SK-N-SH (cell line): ENCODE data around the gene HDAC8. TPM values are rescaled to one million over a fixed set of nuclear protein-coding genes. Genes with fewer than 3 reads are reported as not detected.

Experiments
- CTCF ChIA-PET: fragments of 300-600, 350-600 bp; formaldehyde crosslinking; extraction: SDS; loops from one replicate; lab custom pipeline; 2021; lab: Yijun Ruan, JAX
- POLR2A ChIA-PET: fragments of 350-600 bp; sonication (Branson Sonifier 250); formaldehyde crosslinking; extraction: SDS; loops from one replicate; lab custom pipeline; 2020; ENCODE audit warnings: antibody characterized with exemption, inconsistent platforms; lab: Yijun Ruan, JAX
- DNase-seq: peaks from one replicate; pipeline ENCODE4 v3.0.0; 2012
- H2AFZ ChIP-seq: fragments of 200-600 bp; sonication (generic); 2 replicates; pipeline ENCODE4 v1.8.1; 2016; ENCODE audit warnings: antibody characterized with exemption, mild to moderate bottlenecking, low read depth
- H3F3A ChIP-seq: fragments of 200-600 bp; sonication (generic); replicated peaks from 2 replicates; pipeline ENCODE3; 2016; ENCODE audit warnings: antibody characterized with exemption, mild to moderate bottlenecking; ENCODE audit not compliant: insufficient read depth
- H3K27ac ChIP-seq, 2 experiments: fragments of 200-500 bp in 1 of 2; fragments of 200-600 bp in 1 of 2; sonication (Bioruptor generic) in 1 of 2; sonication (generic), shearing (Covaris generic) in 1 of 2; 2 replicates each; pipeline versions ENCODE4 v1.5.1 to v1.6.1; 2014 to 2016; ENCODE audit warnings: low read depth in 2 of 2, inconsistent platforms in 1 of 2, low read length in 1 of 2, mild to moderate bottlenecking in 1 of 2, mixed read lengths in 1 of 2
- H3K27me3 ChIP-seq: fragments of 200-600 bp; sonication (generic), shearing (Covaris generic); 2 replicates; pipeline ENCODE4 v1.6.1; 2016; ENCODE audit warnings: mixed run types; ENCODE audit not compliant: insufficient read depth
- H3K36me3 ChIP-seq, 2 experiments: fragments of 200-500 bp in 1 of 2; fragments of 200-600 bp in 1 of 2; sonication (Bioruptor generic) in 1 of 2; sonication (generic) in 1 of 2; replicated peaks in 1 of 2; 2 replicates each; pipeline versions ENCODE3 to v1.5.1; 2014 to 2016; ENCODE audit warnings: low read length in 1 of 2, mild to moderate bottlenecking in 1 of 2; ENCODE audit not compliant: insufficient read depth in 2 of 2, control insufficient read depth in 1 of 2
- H3K4me1 ChIP-seq, 2 experiments: fragments of 200-500 bp in 1 of 2; fragments of 200-600 bp in 1 of 2; sonication (Bioruptor generic) in 1 of 2; sonication (generic), shearing (Covaris generic) in 1 of 2; 2 replicates each; pipeline versions ENCODE4 v1.5.1 to v1.6.1; 2014 to 2016; ENCODE audit warnings: low read depth in 1 of 2, low read length in 1 of 2, mixed run types in 1 of 2; ENCODE audit not compliant: insufficient read depth in 2 of 2, control insufficient read depth in 1 of 2
- H3K4me2 ChIP-seq: fragments of 200-600 bp; sonication (generic), shearing (Covaris generic); 2 replicates; pipeline ENCODE4 v1.6.1; 2017; ENCODE audit warnings: mixed run types
- H3K4me3 ChIP-seq, 2 experiments: fragments of 200-500 bp in 1 of 2; fragments of 200-600 bp in 1 of 2; sonication (Bioruptor generic) in 1 of 2; sonication (generic), shearing (Covaris generic) in 1 of 2; 2 replicates each; pipeline versions ENCODE4 v1.5.1 to v1.8.1; 2014 to 2016; ENCODE audit warnings: low read depth in 2 of 2, inconsistent platforms in 1 of 2, low read length in 1 of 2, mild to moderate bottlenecking in 1 of 2, mixed read lengths in 1 of 2, moderate library complexity in 1 of 2
- H3K79me2 ChIP-seq: fragments of 200-600 bp; sonication (generic); 2 replicates; pipeline ENCODE4 v1.8.1; 2017; ENCODE audit warnings: mild to moderate bottlenecking; ENCODE audit not compliant: insufficient read depth
- H3K9ac ChIP-seq: fragments of 200-600 bp; sonication (generic); 2 replicates; pipeline ENCODE4 v1.6.1; 2017; ENCODE audit warnings: mixed run types
- H3K9me2 ChIP-seq: fragments of 200-600 bp; sonication (generic); 2 replicates; pipeline ENCODE4 v1.6.1; 2017; ENCODE audit warnings: mixed run types
- H3K9me3 ChIP-seq: fragments of 200-600 bp; sonication (generic); 2 replicates; pipeline ENCODE4 v1.6.1; 2017; ENCODE audit warnings: mixed run types, mild to moderate bottlenecking, moderate library complexity
- H4K20me1 ChIP-seq: fragments of 200-600 bp; sonication (generic); 2 replicates; pipeline ENCODE4 v1.6.1; 2017; ENCODE audit warnings: mild to moderate bottlenecking, mixed run types; ENCODE audit not compliant: insufficient read depth
- CTCF ChIP-seq: fragments of 200-600 bp; sonication (generic); IDR thresholded peaks from 2 replicates; pipeline ENCODE4 v1.6.1; 2017; ENCODE audit warnings: antibody characterized with exemption, mild to moderate bottlenecking, moderate library complexity
- EZH2phosphoT487 ChIP-seq: fragments of 200-600 bp; sonication (generic); IDR thresholded peaks from 2 replicates; pipeline ENCODE4 v1.6.1; 2017; ENCODE audit warnings: low read depth, mixed run types, mild to moderate bottlenecking, antibody characterized with exemption, moderate library complexity, borderline replicate concordance
- FOSL2 ChIP-seq: IDR thresholded peaks from 2 replicates; pipeline ENCODE4 v1.4.0; 2012; ENCODE audit warnings: low read depth, mild to moderate bottlenecking, moderate library complexity, borderline replicate concordance
- FOXJ3 ChIP-seq: sonication (generic); formaldehyde crosslinking; IDR thresholded peaks from 2 replicates; pipeline ENCODE4 v1.5.1; 2020; ENCODE audit warnings: mild to moderate bottlenecking, missing genetic modification reagents
- RAD21 ChIP-seq: IDR thresholded peaks from 2 replicates; pipeline ENCODE4 v1.6.1; 2012; ENCODE audit warnings: mild to moderate bottlenecking, low read length
- RCOR1 ChIP-seq: fragments of 150-350 bp; IDR thresholded peaks from 2 replicates; pipeline ENCODE4 v1.6.1; 2017; ENCODE audit warnings: antibody characterized with exemption, low read length
- REST ChIP-seq: IDR thresholded peaks from 2 replicates; pipeline ENCODE4 v1.6.1; 2012; ENCODE audit warnings: mild to moderate bottlenecking, low read depth, low read length, moderate library complexity
- YY1 ChIP-seq: IDR thresholded peaks from 2 replicates; pipeline ENCODE4 v1.4.0; 2012; ENCODE audit warnings: low read depth, mild to moderate bottlenecking
- WGBS: methylation state at CpG from one replicate; pipeline ENCODE4 v1.1.6; 2017; ENCODE audit warnings: low lambda C conversion rate; 5-methylcytosine and 5-hydroxymethylcytosine counted together
- polyA plus RNA-seq, 3 experiments: library from polyadenylated mRNA; depleted of rRNA; stranded (reverse); fragments of >200 nt; gene quantifications; 2 replicates each; pipeline ENCODE4 v1.2.3, GENCODE V29; 2012

HDAC8 gene
- polyA plus RNA-seq, 1 of the 3 experiments (the other 2 are of a cell fraction), result 30.6 TPM

- no peak overlapping the region for H3K9ac ChIP-seq
- H2AFZ ChIP-seq, result peak overlapping the region; percentile 79; the same call in 1 of the 2 replicates
- H3K9me2 ChIP-seq, result no peaks in the 10 kb centered on the region
- peak overlapping the region; percentile 50 to 70 for H3K4me3 ChIP-seq
- peak; percentile 75 for DNase-seq
- no peak overlapping the region; a peak in 1 of 4 replicates for H3K27ac ChIP-seq
- no peaks in the 10 kb centered on the region for H3F3A ChIP-seq
- no peaks in the 10 kb centered on the region for H3K36me3 ChIP-seq
- H3K4me1 ChIP-seq, result peaks cover 0 to 30% of the 10 kb centered on the region in 2 experiments; a peak in 1 of 4 replicates
- H3K27me3 ChIP-seq, result peaks cover 66% of the 10 kb centered on the region
- H4K20me1 ChIP-seq, result no peaks in the 10 kb centered on the region
- peak overlapping the region; percentile 99 for H3K4me2 ChIP-seq
- H3K79me2 ChIP-seq, result no peaks in the 10 kb centered on the region
- TF ChIP-seq FOSL2, result no peak
- TF ChIP-seq RAD21, result no peak
- TF ChIP-seq RCOR1, result no peak
- no peak for TF ChIP-seq YY1
- TF ChIP-seq CTCF, result 0 out of 2 replicates have a peak, but pooled peaks have one; percentile 5
- 1% methylated on average over 10 of the region's 92 CpGs for WGBS
- CTCF ChIA-PET, result interaction anchor here (0.5 to 3.5 kb wide), 4 partner anchors 29 to 231 kb away, joined by 3 to 12 read pairs (median 4); partner anchors contain the start of gene RPS4X
- no peaks in the 10 kb centered on the region for H3K9me3 ChIP-seq
- POLR2A ChIA-PET, result interaction anchor here (4.5 kb wide), 1 partner anchor 29 kb away, joined by 20 read pairs; the partner anchor contains the start of gene RPS4X
These were observed 266.4 kb downstream of the HDAC8 start for GRCh38 chrX:72306085-72306801.

GRCh38 chrX:72305286-72306084 lies 267.2 kb downstream of the HDAC8 start, which contains the start of gene CITED1:
Gene CITED1 (minus strand): TSS chrX:72305914. CDS start chrX:72302869, 3,045 bp downstream.
- Histone ChIP-seq H3K4me3 (peak within 1 kb of the TSS; percentile 50 to 70), H3K9me3 (no peaks in the 10 kb centered on the region), H3K36me3 (no peaks in the 10 kb centered on the region), H4K20me1 (no peaks in the 10 kb centered on the region), H3K27me3 (peaks cover 74% of the 10 kb centered on the region), H3K79me2 (no peaks in the 10 kb centered on the region), H3K4me1 (peaks cover 0 to 30% of the 10 kb centered on the region in 2 experiments; a peak in 1 of 4 replicates), H3K9me2 (no peaks in the 10 kb centered on the region), H3K27ac (no peak within 1 kb of the TSS; a peak in 1 of 4 replicates), H3K9ac (no peak within 1 kb of the TSS; the same call in 1 of the 2 replicates), H2AFZ (peak within 1 kb of the TSS; percentile 81), H3F3A (no peaks in the 10 kb centered on the region), H3K4me2 (peak within 1 kb of the TSS; percentile 99)
- POLR2A ChIA-PET, result interaction anchor here (1.6 to 4.5 kb wide), 2 partner anchors 28 to 29 kb away, joined by 4 to 20 read pairs; partner anchors contain the start of gene RPS4X
- WGBS, result 2% methylated on average over 30 of the region's 68 CpGs
- TF ChIP-seq FOXJ3 (CRISPR knock-in tag) (no peak), CTCF (0 out of 2 replicates have a peak, but pooled peaks have one; percentile 4), EZH2phosphoT487 (peak; percentile 55; the same call in 1 of the 2 replicates), REST (no peak)
- CTCF ChIA-PET, result interaction anchor here (1.4 to 3.5 kb wide), 2 partner anchors 29 to 60 kb away, joined by 4 to 12 read pairs; partner anchors contain the start of gene RPS4X
- peak; percentile 65 for DNase-seq
